Activated effector memory CD4-positive, alpha-beta T cell treated with anti-CD3 and anti-CD28 coated beads, Interleukin-2, amount 50 U/mL, for 16 hours (primary cell): Measurements from ENCODE around the gene TMEM163.
"Not testable (repeated sequence)": the region's sequence is repeated elsewhere in the genome, so short reads cannot be mapped to it uniquely, and the experiment has no call there.

Experiments
- DNase-seq: peaks from one replicate; pipeline ENCODE4 v3.0.0-alpha.2; 2020

The TMEM163 gene

DNA sequence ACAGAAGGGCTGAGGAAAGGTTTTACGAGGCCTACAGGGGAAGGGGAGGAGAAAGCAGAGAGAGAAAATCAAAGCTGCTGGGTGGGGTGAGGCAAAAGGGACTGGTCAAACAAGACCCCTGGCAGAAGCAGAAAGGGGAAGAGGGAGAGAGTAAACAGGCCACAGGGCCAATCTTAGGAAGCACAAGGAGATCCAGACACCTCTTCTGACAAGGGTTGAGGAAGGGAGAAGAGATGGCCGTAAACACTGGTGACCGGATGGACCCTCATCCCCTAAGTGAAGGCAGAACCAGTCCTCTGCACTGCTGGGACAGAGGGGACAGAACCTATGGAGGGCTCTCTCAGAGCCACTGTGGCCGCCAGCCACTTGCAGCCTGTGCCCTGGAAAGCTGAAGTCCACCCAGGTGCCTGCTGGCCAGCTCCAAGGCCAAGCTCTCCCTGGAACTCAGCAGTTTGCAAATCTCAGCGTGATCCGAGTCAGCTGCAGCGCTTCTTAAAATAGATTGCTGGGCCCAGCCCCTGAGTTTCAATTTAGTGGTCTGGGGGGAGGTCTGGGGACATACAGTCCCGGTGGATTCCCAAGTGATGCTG is 108.8 kb downstream of the TMEM163 start:
- DNase-seq: no peak

DNA sequence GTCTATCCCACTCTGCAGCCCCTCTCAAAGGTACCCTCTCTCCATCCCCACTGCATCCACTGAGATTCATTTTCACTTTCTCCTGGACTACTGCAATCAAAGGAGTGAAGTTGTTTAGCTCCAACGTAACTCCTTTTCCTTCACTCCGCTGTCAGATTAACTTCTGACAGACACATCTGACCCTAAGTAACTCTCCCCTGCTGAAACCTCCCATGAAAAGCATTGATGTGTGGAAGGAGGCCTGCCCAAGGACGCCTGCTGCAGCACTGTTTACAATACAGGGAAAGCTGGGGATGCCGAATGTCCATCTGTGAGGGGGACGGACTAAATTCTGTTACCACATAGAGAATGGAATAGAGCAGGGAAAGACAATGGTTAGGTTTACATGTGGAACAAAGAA is 114.8 kb downstream of the TMEM163 start:
- no peak for DNase-seq

DNA sequence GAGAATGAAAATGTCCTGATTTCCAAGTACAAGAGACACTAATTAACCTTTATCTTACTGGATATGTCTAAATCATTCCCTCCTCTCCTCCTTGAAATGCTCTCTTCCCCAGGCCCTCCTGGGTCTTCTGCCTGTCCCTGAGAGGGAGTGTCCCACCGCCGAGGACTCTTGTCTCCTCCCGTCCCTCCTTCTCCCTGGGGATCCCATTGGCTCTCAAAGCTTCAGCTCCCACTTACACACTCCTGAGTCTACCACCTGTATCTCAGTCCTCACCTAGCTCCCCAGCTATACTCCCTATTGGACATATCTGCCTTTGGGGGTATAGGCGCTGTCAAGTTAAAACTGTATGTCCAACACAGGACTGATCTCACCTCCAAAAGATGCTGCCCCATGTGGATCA is 116.1 kb downstream of the TMEM163 start:
- no peak for DNase-seq

DNA sequence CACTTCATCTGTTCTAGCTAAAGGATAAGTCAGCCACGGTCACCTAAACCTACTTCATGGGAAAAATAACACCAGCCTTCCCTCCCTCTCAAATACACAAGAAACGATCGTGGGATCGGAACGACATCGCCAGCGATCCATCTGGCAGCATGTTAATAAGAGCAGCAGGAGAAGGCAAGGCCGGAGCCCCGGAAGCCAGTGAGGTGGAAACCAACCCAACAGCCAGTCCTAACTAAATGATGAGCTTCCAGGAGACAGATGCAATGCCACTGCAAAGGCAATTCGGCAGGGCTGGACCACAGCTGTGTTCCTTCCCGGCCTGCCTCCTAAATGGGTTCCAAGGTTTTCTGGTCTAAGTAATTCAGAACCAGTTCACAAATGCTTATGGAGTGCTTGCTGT is 117.5 kb downstream of the TMEM163 start:
- DNase-seq: no peak

DNA sequence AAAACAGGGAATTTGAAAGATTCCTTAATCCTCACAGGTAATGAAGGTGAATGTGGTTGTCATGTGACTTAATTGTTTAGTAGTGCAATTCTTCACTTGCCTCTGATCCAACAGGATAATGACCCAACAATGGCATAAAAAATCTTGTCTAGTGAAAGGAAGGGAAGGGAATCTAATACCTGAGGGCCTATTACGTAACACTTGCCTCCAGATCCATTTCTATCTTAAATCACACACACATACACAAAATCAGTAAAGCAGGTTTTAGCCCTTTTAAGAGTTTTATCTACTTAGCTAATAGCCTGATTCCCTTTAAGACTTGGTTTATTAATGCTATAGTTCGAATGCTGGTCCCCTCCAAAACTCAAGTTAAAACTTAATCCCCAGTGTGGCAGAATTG is 118.6 kb downstream of the TMEM163 start:
- no peak for DNase-seq

DNA sequence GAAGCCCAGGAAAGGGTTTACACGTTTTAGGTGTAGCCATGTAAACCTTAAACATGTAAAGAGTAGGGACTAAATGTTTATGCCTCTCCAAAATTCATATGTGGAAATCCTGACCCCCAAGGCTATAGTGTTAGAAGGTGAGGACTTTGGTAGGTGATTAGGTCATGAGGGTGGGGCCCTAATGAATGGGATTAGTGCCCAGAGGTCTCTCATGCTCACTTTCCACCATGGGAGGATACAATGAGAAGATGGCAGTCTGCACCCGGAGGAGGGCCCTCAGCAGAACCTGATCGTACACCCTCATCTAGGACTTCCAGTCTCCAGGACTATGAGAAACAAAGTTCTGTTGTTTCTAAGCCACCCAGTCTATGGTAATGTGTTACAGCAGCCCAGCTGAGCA is 119.6 kb downstream of the TMEM163 start:
- no peak for DNase-seq

DNA sequence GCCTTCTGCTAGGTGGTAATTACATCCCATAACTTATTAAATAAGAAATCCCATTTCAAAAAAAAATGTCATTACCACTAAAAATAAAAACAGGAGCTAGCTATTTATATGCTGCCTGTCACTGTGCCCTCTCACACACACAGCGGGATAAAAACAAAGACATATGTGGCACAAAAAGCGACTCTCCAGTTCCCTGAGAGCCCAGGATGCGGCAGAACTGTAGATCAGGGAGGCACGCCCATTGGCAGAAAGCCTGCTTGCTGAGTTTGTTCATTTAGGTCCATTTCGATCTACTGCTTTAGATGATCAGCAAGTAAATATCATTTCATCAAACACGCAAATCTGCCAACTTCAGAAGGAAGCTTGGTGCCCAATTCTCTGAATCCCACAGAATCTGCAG is 124.4 kb downstream of the TMEM163 start:
- DNase-seq: no peak

DNA sequence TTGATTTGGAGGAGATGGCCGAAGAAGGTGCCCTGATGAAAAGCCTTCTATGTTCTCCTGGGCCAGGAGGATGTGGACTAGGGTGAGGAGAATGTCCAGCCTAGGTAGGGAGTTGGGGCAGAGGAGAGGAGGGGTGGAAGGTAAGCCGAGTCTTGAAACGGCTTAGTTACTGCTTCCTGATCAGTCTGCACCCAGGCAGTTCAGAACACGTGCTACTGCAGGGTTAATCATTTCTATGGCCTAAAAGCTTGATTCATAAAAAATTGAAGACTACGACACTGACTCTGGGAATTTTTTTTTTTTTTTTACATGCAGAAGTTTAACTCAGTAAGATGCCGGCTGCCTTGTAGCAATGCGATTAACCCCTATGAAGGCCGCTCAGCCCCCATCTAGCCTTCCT is 125.3 kb downstream of the TMEM163 start:
- DNase-seq: no peak

DNA sequence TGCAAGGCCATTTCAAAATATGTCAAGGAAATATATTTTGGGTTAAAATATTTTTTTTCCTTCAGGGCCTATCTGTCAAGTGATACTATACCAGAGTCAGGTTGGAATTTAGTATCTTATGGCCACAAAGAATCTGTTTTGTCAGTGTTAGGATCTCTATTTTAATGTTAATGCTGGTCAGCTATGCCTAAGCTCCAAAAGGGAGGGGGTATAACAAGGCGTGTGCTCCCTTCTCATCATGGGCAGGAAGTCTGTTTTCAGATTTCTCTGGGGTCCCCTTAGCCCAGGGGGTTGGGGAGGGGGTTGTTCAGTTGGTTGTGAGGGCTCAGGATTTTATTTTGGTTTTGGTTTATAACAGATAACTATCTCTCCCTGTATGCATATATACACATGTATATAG is 126.4 kb downstream of the TMEM163 start:
- no peak for DNase-seq

DNA sequence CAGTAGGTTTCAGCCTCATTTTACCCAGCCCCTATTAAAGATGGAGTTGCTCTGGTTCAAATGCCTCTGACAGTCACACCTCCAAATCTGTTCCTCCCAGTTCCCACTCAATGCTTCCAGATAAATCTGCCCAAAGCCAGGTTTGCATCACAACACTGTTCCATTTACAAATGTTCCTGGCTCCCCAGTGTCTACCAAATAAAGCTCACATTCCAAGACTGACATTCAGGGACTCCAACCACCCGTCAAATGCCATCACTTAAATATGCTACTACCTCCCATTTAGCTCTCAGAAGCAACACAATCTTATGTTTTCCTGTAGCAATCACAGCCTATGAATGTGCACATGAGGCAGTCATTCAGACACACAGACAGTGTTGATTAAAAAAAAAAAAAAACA is 127.3 kb downstream of the TMEM163 start:
- no peak for DNase-seq

DNA sequence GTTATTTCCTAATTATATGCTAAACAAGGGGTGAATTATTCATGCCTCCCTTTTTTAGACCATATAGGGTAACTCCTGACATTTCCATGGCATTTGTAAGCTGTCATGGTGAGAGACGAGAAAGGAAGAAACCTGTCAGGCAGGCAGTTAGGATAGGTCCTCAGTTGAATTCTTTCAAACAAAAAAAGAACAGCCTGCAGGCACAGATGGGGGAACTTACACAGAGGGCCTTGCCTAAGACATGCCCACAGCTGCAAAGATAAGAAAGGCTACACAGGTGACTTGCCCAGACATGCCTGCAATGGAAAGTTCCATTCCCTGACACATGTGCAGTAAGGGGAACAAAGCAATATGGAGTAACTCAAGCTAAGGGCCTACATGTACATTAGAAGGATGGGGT is 128.1 kb downstream of the TMEM163 start:
- DNase-seq: no peak

DNA sequence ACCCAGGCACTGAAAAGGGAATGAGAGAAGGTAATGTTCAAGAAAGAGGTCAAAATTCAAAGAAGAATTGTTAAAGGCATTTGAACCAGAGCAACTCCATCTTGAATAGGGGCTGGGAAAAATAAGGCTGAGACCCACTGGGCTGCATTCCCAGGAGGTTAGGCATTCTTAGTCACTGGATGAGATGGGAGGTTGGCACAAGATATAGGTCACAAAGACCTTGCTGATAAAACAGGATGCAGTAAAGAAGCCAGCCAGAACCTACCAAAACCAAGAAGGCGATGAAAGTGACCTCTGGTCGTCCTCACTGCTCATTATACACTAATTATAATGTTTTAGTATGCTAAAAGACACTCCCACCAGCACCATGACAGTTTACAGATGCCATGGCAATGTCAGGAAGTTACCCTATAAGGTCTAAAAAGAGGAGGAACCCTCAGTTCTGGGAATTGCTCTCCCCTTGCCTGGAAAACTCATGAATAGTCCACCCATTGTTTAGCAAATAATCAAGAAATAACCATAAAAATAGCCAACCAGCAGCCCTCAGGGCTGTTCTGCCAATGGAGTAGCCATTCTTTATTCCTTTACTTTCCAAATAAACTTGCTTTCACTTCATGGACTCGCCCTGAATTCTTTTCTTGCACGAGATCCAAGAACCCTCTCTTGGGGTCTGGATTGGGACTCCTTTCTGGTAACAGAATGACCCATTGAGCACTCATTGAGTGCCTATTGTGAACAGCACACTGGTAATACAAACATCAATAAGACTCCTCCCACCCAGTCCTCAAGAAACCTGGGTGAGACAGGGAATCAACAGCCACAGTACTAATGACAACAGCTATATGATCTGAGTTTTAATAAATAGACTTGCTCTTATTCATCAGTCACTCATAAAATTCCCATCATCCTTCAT is 129.4 kb downstream of the TMEM163 start:
- not testable (repeated sequence) for DNase-seq

DNA sequence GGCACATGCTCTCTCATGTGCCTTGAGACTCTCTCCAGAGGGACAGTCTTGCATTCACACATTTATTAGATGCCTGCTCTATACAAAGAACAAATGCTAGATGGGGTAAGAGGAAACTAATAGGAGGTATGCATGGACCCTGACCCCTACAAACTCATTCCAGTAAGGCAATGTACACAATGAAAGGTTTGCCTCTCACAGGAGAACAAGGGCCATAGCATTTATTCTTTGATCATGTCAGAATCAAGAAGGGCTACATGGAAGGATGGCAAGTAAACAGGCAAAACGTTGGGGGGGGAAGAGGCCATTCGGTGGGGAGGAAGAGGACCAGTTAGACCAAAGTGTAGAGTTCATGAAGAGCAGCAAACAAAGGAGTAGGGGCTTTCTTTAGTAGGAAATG is 130.2 kb downstream of the TMEM163 start:
- DNase-seq: no peak

DNA sequence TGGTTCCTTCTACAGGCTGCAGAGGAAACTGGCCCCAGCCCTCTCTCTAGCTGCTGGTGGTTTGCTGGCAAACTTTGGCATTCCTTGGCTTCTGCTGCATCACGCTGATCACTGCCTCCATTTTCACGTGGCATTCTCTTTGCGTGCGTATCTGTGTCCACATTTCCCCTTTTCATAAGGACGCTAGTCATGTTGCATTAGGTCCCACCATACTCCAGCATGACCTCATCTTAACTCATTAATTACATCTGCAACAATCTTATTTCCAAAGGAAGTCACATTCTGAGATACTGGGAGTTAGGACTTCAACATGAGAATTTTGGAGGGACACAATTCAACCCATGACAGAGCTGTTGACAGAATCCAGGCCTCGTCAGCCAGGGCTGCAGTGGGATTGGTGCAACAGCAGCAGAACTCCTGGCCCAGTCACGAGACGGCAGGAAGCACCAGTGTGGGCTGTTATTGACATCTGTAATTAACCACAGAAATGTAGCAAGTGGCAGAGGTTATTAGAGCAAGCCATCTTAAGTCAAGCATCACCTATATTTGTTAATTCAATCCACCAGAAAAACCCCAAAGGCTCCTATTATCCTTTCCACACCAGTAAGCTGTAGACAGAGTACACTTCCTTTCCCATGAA is 132.4 kb downstream of the TMEM163 start:
- no peak for DNase-seq

DNA sequence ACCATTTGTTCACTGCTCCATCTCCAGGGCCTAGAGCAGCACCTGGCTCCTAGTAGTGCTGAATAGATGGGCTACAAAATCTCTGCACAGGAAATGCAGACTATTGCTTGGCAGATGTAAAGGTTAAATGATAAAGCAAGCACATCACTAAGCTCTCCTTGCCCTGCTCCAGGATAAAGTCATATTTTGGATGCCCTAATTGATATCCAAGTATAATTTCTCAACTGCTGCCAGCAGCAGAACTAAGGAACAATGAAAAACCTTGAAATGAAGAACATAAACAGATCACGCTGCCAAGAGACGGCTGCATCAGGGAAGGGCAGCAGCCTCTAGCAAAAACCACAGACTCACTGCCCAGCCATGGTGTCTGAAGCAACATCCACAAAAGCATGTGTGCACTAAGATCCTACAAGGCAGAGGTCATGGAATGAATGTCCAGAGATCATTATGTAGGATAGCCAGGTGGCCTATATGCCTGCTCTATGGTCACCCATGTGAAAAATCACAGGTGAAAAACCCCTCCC is 134.7 kb downstream of the TMEM163 start:
- no peak for DNase-seq

DNA sequence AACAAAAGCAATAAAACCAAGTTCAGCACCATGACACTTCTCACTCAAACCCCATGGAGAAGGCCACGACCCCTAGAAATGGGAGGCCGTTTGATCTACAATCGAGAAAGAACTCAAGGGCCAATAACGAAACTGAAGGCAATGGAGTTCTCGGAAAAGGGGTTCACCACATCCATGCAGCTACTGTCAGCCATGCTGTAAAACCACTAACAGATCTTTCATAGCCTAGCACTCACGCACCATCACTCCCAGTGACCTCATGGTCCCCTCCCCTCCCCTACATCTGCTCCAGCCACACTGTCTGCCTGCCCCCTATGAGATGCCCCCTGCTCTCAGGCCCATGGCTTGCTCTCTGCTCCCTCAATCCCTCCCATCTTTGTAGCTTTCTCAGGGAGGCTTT is 135.3 kb downstream of the TMEM163 start:
- DNase-seq: no peak

DNA sequence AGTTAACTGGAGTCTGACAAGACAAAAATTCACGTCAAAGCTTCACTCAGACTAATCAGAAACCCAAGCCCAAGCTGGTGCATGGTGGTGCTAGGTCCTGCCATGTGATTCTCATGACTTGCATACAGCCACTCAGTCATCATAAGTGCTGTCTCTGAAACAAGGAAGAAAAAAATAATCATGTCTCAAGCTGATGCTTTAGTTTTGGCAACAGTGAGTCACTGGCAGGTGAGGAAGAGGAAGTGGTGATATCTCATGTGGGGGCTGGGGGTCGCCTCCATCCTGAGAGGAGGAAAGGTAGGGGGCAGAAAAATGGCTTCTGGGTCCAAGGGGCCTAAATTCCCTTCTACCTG is 136.3 kb downstream of the TMEM163 start:
- DNase-seq: no peak

DNA sequence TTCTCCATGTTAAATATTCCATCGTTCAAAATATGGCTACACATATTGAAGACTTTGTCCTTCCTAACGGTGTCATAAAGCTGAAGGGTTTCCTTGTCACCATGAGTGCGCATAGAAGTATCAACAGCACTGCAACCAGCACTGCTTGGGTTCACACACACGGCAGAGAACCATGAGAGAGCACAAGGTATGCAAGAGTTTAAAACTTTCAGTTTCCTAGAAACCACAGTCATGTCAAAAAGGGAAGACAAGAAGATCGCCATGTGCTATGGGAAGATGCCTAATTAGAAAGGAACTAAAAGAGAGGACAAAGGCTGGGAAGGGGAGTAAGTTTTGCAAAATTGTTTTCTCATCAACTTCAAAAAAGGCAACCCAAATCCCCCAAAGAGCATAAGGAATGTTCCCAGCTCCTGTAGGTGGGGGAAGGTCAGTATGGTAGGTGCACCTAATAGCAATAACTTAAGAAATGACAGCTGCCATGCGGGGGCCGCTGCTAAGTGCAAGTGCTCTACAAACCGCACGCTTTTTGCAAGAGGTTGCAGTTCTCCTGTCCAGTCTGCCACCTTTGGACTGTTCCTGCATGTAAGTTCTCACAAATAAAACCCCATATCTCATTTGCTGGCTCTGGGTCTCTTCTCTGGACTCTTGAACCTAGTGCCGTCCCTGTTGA is 136.8 kb downstream of the TMEM163 start:
- no peak for DNase-seq

DNA sequence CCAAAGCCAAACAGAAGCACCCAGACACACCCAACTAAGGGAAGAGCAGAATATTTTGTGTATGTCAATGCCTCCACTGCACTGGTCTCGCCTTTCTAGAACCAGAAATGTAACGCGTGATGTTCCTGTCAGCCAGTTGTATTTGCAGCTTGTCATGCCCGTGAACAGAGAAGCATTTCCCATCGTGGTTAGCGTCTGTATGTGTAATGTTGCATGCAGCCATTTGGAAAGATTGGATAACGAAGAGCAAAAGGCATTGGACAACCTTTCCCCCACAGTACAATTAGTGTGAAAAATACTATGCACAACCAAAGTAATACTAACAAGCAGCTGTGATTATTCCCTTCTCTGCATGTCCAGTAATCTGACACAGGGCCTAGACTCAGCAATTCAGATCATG is 140.5 kb downstream of the TMEM163 start:
- no peak for DNase-seq

DNA sequence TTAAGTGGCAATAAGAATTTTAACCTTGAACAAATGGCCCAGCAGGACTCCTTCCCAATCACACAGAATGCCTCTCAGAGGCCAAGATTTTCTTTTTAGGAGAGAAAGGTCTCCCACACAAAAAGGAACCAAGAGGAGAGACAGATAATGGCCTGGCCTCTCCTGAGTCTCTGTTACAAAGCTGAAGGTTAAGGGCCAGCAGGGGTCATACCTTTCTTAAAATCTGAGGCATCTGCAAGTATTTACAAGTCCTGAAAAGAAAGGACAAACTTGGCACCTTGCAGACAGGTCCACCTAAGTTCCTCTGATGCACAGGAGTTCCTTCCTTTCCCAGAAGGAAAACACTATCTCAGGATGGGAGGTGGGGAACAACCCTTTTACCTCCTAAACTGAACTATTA is 142.3 kb downstream of the TMEM163 start:
- DNase-seq: no peak

DNA sequence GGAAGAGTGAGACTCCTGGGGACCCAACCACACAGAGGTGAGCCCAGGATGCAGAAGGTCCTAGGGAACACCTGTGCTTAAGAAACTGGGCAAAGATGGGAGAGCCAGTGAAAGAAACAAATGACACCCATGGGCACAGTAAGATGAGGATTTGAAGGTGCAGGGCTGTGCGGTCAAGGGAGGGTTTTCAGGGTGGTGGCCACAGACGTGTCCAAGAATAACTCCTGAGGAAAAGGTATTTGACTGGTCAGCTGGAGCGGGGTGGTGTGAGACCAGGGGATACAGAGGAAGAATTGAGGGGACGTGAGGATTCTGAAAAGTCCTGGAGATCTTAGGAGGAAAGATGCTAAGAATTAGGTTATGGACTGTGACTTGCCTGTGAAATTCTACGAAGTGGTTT is 142.9 kb downstream of the TMEM163 start:
- DNase-seq: no peak

DNA sequence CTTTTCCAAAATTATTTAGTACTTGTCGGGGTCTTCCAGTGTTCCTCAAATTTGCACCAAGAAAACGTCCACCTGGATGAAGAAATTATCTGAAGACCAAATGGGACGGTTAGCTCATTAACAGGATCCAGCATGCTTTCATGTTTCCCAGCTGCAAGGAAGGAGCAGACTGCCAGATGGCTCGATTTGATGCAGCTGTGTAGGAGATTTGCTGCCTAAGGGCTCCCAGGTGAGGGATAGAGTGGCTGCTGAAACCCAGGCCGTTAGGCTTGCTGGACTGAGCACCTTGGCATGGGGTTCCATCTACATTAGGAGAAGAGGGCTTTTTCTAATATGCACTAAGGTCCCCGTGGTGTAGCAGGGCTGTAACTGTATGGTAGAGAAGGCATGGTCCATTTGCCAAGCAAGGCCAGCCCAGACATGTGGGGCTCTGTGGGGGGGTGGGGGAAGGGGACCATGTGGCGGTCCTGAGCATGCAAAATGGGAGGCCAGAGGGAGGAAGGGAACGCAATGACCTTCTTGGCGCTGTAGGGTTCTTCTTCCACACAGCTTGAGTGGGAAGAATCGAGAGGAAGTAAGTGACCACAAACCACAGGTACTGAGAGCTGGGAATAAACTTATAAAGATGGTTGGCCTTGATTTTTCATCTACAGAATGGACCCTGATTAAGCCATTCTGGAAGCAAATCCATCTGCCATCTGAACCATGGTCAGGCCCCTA is 144.0 kb downstream of the TMEM163 start:
- no peak for DNase-seq

DNA sequence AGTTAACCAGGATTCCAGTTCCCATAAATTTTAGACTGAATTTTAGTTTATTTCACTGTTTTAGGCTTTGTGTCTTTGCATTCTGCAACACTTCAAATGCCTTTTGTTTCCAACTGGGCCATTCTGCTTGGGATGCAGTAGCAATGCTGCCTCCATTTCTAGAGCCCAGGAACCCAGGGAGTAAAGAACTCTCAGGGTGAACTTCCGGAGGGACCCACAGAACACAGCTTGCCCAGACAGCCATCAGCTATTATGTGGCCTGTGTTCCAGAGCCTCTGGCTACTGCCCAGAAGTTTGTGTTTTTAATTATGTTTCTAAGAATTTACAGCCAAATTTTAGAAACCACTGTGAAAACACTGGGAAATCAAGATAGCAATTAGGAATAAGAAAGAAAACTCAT is 145.1 kb downstream of the TMEM163 start:
- DNase-seq: no peak
